B cell (primary cell): ENCODE results near the gene ABCB4.

ENCODE experiments used
- EZH2 ChIP-seq: IDR thresholded peaks from 2 replicates; pipeline ENCODE4 v1.6.1; 2012; ENCODE audit warnings: borderline replicate concordance, low read depth, mild to moderate bottlenecking, moderate library complexity, low read length; ENCODE audit not compliant: insufficient read depth, poor library complexity, severe bottlenecking
- TF ChIP-seq, protein P1 (sequence below): fragments of 200-600 bp; IDR thresholded peaks from one replicate; pipeline ENCODE4 v1.8.0; 2022; ENCODE audit warnings: antibody characterized with exemption, mild to moderate bottlenecking

DNA sequence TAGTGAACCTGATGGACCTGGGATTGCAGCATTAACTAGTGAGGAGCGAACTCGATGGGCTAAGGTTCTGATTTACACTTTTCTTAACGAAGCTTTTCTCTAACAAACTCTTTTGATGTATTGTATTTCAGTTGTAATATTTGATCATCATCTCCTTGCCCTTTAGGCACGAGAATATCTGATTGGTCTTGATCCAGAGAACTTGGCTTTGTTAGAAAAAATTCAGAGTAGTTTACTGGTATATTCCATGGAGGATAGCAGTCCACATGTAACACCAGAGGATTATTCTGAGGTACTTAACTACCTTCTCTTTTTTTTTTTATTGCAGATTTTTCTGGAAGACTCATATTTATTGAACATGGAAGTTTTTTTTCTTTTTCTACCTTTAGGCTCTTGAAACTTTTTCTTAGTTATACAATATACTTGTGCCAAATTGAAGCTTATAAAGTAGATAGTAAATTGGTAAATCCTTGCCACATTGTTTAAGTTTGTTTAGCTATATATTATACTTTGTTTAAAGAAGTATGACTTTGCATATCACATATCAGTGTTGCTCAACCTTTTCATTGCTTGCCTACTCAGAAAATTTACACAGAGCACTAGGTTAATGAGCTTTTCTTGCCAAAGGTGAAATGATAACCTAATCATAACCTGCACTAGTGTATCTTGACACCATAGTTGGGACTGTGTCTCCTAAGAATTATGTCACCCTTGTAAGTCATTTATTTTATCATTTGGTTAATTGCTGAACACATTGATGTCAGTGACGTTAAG is 99.6 kb downstream of the ABCB4 start:
- TF ChIP-seq, protein P1, sequence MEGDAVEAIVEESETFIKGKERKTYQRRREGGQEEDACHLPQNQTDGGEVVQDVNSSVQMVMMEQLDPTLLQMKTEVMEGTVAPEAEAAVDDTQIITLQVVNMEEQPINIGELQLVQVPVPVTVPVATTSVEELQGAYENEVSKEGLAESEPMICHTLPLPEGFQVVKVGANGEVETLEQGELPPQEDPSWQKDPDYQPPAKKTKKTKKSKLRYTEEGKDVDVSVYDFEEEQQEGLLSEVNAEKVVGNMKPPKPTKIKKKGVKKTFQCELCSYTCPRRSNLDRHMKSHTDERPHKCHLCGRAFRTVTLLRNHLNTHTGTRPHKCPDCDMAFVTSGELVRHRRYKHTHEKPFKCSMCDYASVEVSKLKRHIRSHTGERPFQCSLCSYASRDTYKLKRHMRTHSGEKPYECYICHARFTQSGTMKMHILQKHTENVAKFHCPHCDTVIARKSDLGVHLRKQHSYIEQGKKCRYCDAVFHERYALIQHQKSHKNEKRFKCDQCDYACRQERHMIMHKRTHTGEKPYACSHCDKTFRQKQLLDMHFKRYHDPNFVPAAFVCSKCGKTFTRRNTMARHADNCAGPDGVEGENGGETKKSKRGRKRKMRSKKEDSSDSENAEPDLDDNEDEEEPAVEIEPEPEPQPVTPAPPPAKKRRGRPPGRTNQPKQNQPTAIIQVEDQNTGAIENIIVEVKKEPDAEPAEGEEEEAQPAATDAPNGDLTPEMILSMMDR = no peak
- no peak for TF ChIP-seq EZH2
